PC-9 (cell line): ENCODE results near the gene AAK1.

ENCODE experiments used
- CTCF ChIP-seq: fragments of 200-600 bp; sonication (generic); conservative IDR thresholded peaks from 2 replicates; pipeline ENCODE4 v1.6.1; 2017; ENCODE audit warnings: mixed run types, antibody characterized with exemption, mild to moderate bottlenecking, moderate library complexity
- EZH2 ChIP-seq: fragments of 200-600 bp; sonication (generic); IDR thresholded peaks from 2 replicates; pipeline ENCODE4 v1.8.0; 2017; ENCODE audit warnings: antibody characterized with exemption, low read depth

- TF ChIP-seq EZH2: no peak
- TF ChIP-seq CTCF: no peak
These were observed 39.8 kb upstream of the AAK1 start for GRCh38 chr2:69683170-69683971.
